GM13976 (cell line): ENCODE measurements around the gene SYT17.

Experiments used
- DNase-seq: peaks from one replicate; pipeline ENCODE4 v3.0.0; 2012; ENCODE audit warnings: low spot score
- in situ Hi-C: fragments of 300-500 bp; cut with MboI; formaldehyde crosslinking; loops from one replicate; pipeline ENCODE4 v1.12.0; 2022; ENCODE audit warnings: low sequenced_read_pairs, mixed read lengths, inconsistent platforms; ENCODE audit not compliant: unreplicated experiment
- TF ChIP-seq, protein P1 (sequence below): IDR thresholded peaks from 2 replicates; pipeline ENCODE4 v1.5.1; 2012; ENCODE audit warnings: borderline replicate concordance, mild to moderate bottlenecking; ENCODE audit not compliant: insufficient read depth; ENCODE audit errors: extremely low read depth, missing control alignments, control extremely low read depth

The SYT17 gene

GRCh38 chr16:19138601-19139000, 29.4 kb upstream of the SYT17 start:
- no peak for DNase-seq
- TF ChIP-seq, protein P1, sequence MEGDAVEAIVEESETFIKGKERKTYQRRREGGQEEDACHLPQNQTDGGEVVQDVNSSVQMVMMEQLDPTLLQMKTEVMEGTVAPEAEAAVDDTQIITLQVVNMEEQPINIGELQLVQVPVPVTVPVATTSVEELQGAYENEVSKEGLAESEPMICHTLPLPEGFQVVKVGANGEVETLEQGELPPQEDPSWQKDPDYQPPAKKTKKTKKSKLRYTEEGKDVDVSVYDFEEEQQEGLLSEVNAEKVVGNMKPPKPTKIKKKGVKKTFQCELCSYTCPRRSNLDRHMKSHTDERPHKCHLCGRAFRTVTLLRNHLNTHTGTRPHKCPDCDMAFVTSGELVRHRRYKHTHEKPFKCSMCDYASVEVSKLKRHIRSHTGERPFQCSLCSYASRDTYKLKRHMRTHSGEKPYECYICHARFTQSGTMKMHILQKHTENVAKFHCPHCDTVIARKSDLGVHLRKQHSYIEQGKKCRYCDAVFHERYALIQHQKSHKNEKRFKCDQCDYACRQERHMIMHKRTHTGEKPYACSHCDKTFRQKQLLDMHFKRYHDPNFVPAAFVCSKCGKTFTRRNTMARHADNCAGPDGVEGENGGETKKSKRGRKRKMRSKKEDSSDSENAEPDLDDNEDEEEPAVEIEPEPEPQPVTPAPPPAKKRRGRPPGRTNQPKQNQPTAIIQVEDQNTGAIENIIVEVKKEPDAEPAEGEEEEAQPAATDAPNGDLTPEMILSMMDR, result no peak
- in situ Hi-C loops, result no loop called here

DNA sequence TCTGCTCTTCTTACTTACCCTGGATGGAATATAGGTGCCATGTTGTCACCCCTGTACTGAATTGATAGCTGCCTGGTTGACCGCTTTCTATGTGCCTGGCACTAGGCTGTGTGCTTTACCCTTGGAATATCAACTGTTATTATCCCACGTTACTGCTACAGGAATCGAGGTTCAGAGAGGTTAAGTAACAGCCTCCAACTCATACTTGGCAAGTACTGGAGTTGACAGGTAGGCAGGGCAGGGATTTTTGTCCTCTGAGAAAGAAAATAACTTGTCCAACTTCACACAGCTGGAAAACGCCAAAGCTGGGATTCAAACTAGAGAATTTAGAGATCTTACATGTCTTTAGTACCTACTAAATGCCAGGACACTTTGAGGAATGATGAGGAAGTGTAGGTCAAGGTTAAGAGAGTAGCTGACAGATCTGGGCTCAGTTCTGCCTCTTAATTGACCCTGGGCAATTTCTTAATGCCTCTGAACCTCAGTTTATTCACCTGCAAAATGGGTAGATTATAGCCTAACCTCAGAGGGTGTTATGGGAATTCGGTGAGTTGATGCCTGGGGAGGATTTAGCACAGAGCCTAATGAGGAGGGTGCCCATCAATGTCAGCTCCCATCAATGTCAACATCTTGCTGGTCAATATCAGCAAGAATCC, 28.5 kb upstream of the SYT17 start:
- in situ Hi-C loops, result no loop called here
- DNase-seq, result no peak
- TF ChIP-seq, protein P1, result no peak

- TF ChIP-seq, protein P1, result no peak
- no peak for DNase-seq
- in situ Hi-C loops, result no loop called here
These were observed 27.6 kb upstream of the SYT17 start for GRCh38 chr16:19140396-19140795.

- in situ Hi-C loops, result no loop called here
- no peak for DNase-seq
- TF ChIP-seq, protein P1, result no peak
These were observed 25.0 kb upstream of the SYT17 start for GRCh38 chr16:19142939-19143598.

DNA sequence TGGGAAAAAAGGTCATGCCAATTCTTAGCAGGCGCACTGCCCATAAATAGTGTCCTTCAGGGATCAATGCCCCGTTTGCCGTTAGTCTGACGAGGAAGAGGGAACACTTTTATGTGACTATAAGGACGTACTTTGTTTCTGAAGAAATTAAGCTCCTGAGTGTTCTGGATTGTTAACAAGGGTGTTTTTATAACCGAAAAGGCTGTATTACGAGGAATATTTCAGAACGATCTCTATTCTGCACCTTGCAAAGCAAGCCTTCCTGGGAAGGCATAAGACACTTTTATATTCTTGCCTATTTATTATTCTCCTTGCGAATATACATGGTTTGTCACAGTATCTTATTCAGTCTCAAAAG, 24.5 kb upstream of the SYT17 start:
- in situ Hi-C loops, result no loop called here
- TF ChIP-seq, protein P1, result no peak
- no peak for DNase-seq

DNA sequence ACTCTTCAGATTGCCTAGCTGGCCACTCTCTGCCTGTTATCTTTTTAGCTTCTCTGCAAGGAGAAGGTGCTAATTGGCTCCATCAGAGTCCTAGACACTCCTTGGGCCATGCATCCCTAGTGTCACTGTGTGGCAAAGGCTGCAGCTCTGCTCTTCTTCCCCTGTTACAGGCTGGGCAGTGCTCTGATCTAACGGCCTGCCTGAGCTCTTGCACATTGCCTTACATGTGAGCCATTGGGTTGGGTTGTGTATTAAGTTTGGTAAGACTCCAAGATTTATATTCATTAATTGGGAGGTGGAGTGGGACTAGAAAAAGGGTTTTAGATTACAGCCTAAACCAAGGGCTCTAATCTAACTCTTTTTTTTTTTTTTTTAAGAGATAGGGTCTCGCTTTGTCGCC, 23.0 kb upstream of the SYT17 start:
- TF ChIP-seq, protein P1, result no peak
- in situ Hi-C loops, result no loop called here
- no peak for DNase-seq
